ENCODE data around the gene POU2F3. TPM values are rescaled to one million over a fixed set of nuclear protein-coding genes. Genes with fewer than 3 reads are reported as not detected.

POU2F3 gene
- total RNA-seq, 1 experiment from 2014 or later, result 2.6 TPM

DNA sequence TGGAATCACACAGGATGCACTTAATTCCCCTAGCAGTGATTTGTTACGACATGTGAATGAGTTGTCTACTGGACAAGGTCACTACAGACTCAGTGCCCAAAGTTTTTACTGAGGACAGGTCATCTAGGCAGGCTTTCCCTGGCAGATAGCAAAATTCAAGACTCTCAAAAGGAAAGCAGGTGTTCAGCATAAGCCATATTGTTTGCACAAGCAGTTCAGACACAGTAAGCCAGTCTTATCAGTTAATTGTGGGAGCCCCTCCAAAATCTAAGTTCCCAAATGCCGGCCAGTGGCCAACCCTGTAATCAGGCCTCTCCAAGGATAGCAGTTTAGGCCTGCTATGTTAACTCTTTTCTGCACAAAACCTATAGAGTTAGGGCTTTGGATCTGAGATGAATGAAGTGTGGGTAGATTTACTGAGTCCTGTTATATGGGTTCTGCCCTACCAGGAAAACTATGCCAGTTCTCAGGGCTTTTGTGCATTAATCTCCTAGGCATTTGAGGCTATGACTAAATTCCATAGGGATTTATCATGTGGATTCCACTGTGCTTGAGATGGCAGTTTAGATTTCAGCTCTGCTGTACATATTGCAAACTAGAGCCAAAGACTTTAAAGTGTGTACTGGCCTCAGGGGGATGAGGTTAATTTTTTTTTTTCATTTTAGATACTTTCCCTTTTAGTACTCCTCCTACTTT, 91.5 kb downstream of the POU2F3 start:
- no peak overlapping the region for H3K27ac Mint-ChIP-seq (ENCODE audit: unreplicated experiment)
- no peak for DNase-seq
- H3K4me1 Mint-ChIP-seq (ENCODE audit: low read depth, unreplicated experiment), result peaks cover 18% of the 10 kb centered on the region
- no peaks in the 10 kb centered on the region for H3K9me3 Mint-ChIP-seq (ENCODE audit: low read depth, unreplicated experiment)
- CTCF ChIA-PET, result interaction anchor here (0.7 kb wide), 1 partner anchor 440 kb away, joined by 3 read pairs; no protein-coding TSS in a partner anchor
- no peaks in the 10 kb centered on the region for H3K27me3 Mint-ChIP-seq (ENCODE audit: unreplicated experiment)
- H3K36me3 Mint-ChIP-seq (ENCODE audit: insufficient read depth, unreplicated experiment), result peaks cover 19% of the 10 kb centered on the region
- no peak overlapping the region for H3K4me3 Mint-ChIP-seq (ENCODE audit: low read depth, unreplicated experiment)
- intact Hi-C loops (cut with micrococcal nuclease; ENCODE audit: unreplicated experiment), result loop anchor here (10.0 kb wide), 1 partner anchor 353 kb away; no protein-coding TSS in a partner anchor
- TF ChIP-seq, protein P1, sequence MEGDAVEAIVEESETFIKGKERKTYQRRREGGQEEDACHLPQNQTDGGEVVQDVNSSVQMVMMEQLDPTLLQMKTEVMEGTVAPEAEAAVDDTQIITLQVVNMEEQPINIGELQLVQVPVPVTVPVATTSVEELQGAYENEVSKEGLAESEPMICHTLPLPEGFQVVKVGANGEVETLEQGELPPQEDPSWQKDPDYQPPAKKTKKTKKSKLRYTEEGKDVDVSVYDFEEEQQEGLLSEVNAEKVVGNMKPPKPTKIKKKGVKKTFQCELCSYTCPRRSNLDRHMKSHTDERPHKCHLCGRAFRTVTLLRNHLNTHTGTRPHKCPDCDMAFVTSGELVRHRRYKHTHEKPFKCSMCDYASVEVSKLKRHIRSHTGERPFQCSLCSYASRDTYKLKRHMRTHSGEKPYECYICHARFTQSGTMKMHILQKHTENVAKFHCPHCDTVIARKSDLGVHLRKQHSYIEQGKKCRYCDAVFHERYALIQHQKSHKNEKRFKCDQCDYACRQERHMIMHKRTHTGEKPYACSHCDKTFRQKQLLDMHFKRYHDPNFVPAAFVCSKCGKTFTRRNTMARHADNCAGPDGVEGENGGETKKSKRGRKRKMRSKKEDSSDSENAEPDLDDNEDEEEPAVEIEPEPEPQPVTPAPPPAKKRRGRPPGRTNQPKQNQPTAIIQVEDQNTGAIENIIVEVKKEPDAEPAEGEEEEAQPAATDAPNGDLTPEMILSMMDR (IDR thresholded peaks at IDR 0.05; ENCODE audit: unreplicated experiment), result no peak
- BruUV-seq (replicated peaks), result no TSS peak

DNA sequence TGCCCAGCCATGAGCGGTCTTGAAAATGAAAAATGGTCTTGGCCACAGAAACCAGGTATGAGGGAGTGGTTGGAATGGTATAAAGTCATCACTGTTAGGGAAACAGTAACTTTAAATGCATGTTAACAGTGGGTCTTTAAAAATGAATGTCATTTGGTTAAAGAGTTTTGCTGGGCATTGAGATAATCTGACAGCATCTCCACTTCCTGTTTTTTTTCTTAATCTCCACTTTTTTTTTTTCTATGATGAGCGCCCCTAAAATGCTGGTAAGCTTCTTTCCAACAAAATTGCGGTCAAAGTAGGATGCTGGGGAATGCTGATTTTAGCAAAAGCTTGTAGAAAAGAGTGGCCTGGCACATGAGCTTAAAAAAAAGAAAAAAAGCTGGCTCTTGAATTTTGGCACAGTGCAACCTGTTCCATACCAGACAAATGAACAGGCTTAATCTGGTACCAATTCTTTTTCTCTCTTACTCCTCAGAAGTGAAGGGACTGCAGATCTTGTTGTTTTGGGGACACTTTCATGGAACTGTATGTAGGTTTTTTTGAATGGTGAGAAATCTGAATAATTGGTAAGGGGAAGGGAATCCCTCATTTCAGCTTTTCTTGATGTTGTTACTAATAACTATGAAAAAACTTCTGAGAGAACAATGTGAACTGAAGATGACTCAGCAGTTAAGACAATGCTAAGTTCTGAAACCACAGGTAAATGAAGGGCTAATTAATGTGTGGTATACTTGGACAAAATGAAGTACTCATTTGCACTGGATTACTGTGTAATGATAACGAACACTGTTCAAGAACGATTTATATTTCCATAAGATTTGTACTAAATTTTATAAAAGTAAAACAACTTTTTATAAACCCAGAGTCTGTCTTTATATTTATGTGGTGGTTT, 93.1 kb downstream of the POU2F3 start:
- CTCF ChIA-PET, result no interaction called here
- TF ChIP-seq, protein P1 (IDR thresholded peaks at IDR 0.05; ENCODE audit: unreplicated experiment), result no peak
- intact Hi-C loops (cut with micrococcal nuclease; ENCODE audit: unreplicated experiment), result loop anchor here (10.0 kb wide), 1 partner anchor 352 kb away; no protein-coding TSS in a partner anchor

DNA sequence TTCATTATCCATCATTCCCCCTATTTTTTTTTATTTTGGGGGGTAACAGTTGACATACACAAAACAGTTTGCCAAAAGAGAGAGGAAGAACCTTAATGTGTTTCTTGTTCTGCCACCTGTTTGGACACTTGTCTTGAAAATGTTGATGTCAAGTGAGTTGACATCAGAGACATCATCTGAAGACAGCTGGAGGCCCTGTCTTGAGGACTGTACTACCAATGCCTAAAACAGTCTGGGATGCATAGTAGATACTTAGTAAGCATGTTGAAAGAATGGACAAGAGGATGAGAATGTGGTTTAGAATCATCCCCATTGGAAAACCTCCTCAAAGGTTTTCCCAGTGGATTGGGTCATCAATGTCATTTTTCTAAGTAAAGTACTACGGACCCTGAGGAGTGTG, 93.9 kb downstream of the POU2F3 start:
- H3K27me3 Mint-ChIP-seq (ENCODE audit: unreplicated experiment), result no peaks in the 10 kb centered on the region
- intact Hi-C loops (cut with micrococcal nuclease; ENCODE audit: unreplicated experiment), result loop anchor here (10.0 kb wide), 1 partner anchor 351 kb away; no protein-coding TSS in a partner anchor
- CTCF ChIA-PET, result interaction anchor here (0.7 kb wide), 1 partner anchor 30 kb away, joined by 3 read pairs; no protein-coding TSS in a partner anchor
- no TSS peak for BruUV-seq (replicated peaks)
- no peak overlapping the region for H3K27ac Mint-ChIP-seq (ENCODE audit: unreplicated experiment)
- H3K4me3 Mint-ChIP-seq (ENCODE audit: low read depth, unreplicated experiment), result no peak overlapping the region
- peaks cover 36% of the 10 kb centered on the region for H3K36me3 Mint-ChIP-seq (ENCODE audit: insufficient read depth, unreplicated experiment)
- TF ChIP-seq, protein P1 (IDR thresholded peaks at IDR 0.05; ENCODE audit: unreplicated experiment), result no peak
- no peaks in the 10 kb centered on the region for H3K9me3 Mint-ChIP-seq (ENCODE audit: low read depth, unreplicated experiment)
- no peak for DNase-seq
- peaks cover 6% of the 10 kb centered on the region for H3K4me1 Mint-ChIP-seq (ENCODE audit: low read depth, unreplicated experiment)

More for the DNA sequence above, 93.1 kb downstream of the POU2F3 start:
- no TSS peak for BruUV-seq (replicated peaks)
- Mint-ChIP-seq H3K9me3 (ENCODE audit: low read depth, unreplicated experiment) (no peaks in the 10 kb centered on the region), H3K27ac (ENCODE audit: unreplicated experiment) (no peak overlapping the region), H3K27me3 (ENCODE audit: unreplicated experiment) (no peaks in the 10 kb centered on the region), H3K4me1 (ENCODE audit: low read depth, unreplicated experiment) (peaks cover 6% of the 10 kb centered on the region), H3K4me3 (ENCODE audit: low read depth, unreplicated experiment) (no peak overlapping the region), H3K36me3 (ENCODE audit: insufficient read depth, unreplicated experiment) (peaks cover 35% of the 10 kb centered on the region)
- DNase-seq, result no peak

GRCh38 chr11:120334332-120334731, 94.4 kb downstream of the POU2F3 start:
- CTCF ChIA-PET, result interaction anchor here (0.7 to 1.3 kb wide), 4 partner anchors 15 to 90 kb away, joined by 3 to 9 read pairs (median 4); no protein-coding TSS in a partner anchor
- intact Hi-C loops (cut with micrococcal nuclease; ENCODE audit: unreplicated experiment), result loop anchor here (10.0 kb wide), 1 partner anchor 350 kb away; no protein-coding TSS in a partner anchor
- H3K9me3 Mint-ChIP-seq (ENCODE audit: low read depth, unreplicated experiment), result no peaks in the 10 kb centered on the region
- TF ChIP-seq, protein P1 (IDR thresholded peaks at IDR 0.05; ENCODE audit: unreplicated experiment), result no peak
- no peak for DNase-seq
- no TSS peak for BruUV-seq (replicated peaks)
- peaks cover 36% of the 10 kb centered on the region for H3K36me3 Mint-ChIP-seq (ENCODE audit: insufficient read depth, unreplicated experiment)
- H3K4me1 Mint-ChIP-seq (ENCODE audit: low read depth, unreplicated experiment), result peaks cover 6% of the 10 kb centered on the region
- H3K27me3 Mint-ChIP-seq (ENCODE audit: unreplicated experiment), result no peaks in the 10 kb centered on the region
- H3K4me3 Mint-ChIP-seq (ENCODE audit: low read depth, unreplicated experiment), result no peak overlapping the region
- H3K27ac Mint-ChIP-seq (ENCODE audit: unreplicated experiment), result no peak overlapping the region

All from Calu3 (cell line).